Endometrial microvascular endothelial cells (primary cell): ENCODE measurements around the gene SPINT3. TPM values are rescaled to one million over a fixed set of nuclear protein-coding genes. Genes with fewer than 3 reads are reported as not detected.

ENCODE experiments used
- in situ Hi-C: cut with HindIII; loops from 2 replicates; pipeline ENCODE4 v1.10.0; 2017; ENCODE audit warnings: low sequenced_read_pairs, low pct_unique_long_range_greater_than_20kb; ENCODE audit errors: inconsistent ontology term
- total RNA-seq: library from RNA; depleted of rRNA; stranded (reverse); fragments of >200 nt; gene quantifications from one replicate; pipeline ENCODE4 v1.2.3, GENCODE V29; 2015; ENCODE audit errors: inconsistent ontology term

Gene SPINT3
- total RNA-seq, 1 donor from 2014 or later, result not detected

- in situ Hi-C loops, result no loop called here
These were observed 47.6 kb downstream of the SPINT3 start for GRCh38 chr20:45467861-45468260.

DNA sequence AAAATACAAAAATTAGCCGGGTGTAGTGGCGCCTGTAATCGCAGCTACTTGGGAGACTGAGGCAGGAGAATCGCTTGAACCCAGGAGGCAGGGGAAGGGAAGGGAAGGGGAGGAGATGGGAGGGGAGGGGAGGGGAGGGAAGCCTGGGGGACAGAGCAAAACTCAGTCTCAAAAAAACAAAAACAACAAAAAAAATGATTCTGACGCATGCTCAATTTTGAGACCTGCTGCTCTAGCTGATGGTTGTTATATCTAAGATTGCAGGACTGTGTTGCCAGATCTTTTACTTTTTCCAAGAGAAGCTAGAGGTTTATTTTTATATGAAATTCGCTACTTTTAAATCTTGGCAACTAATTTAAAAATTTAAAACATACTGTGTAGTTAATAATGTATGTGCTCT lies 48.2 kb downstream of the SPINT3 start:
- in situ Hi-C loops, result no loop called here

DNA sequence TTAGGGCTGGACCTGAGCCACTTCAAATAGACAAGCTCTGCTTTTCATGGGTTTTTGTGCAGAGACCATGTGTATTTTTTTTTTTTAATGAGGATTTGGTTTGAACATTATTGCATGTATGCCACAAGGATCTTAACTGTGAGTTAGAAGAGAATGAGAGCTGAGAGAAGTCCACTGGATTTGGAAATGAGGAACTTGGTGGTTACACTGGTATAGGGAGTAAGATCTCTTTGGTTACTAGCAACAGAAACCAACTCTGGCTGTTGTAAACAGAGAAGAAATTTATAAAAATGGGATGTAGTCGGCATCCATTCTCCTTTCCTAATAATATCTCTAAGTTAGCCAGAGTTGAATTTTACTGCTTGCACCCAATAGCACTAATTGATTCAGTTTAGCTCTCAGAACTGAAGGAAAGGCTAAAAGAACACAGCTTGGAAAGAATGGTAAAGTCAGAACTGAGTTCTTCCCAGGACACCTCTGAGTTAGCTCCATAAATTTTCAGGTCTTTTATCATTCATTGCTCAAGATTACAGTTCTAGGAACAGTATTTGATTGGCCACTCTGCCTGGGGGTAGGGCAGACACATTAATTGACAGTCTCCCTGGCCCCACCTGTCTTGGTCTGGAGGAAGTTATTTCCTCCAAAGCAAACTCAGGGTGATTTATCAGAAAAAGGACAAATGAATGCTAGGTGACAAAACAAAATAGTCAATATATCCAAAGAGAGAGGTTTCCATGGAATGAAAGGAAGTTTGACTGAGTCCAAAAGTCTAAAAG lies 49.7 kb downstream of the SPINT3 start:
- in situ Hi-C loops, result no loop called here

DNA sequence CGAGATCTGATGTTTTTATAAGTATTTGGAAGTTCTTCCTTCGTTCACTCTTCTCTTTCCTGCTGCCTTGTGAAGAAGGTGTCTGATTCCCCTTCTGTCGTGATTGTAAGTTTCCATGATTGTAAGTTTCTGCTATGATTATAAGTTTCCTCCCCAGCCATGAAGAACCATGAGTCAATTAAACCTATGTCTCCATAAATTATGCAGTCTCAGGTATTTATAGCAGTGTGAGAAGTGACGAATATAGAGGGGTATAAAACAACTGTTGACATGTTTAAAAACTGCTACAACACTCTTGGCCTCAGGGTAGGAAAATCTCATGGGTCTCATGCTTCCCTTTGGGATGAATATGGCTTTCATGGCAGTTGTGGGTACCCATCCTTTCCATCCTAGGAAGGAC lies 51.7 kb downstream of the SPINT3 start:
- in situ Hi-C loops, result no loop called here

GRCh38 chr20:45462711-45463509 lies 52.5 kb downstream of the SPINT3 start:
- in situ Hi-C loops, result no loop called here

Other genes starting within 250 kb of the SPINT3 start
- gene RBPJL, start 208.8 kb downstream of the SPINT3 start, total RNA-seq, result not detected
- gene MATN4, start 207.3 kb downstream of the SPINT3 start, total RNA-seq, result not detected
- 43.6 TPM for gene SDC4, start 167.2 kb downstream of the SPINT3 start, total RNA-seq
- gene SYS1, start 152.5 kb downstream of the SPINT3 start, total RNA-seq, result 35.1 TPM
- not detected for gene TP53TG5, start 137.3 kb downstream of the SPINT3 start, total RNA-seq
- gene DBNDD2, start 107.3 kb downstream of the SPINT3 start, total RNA-seq, result 13.8 TPM
- 84.6 TPM for gene PIGT, start 99.5 kb downstream of the SPINT3 start, total RNA-seq
- not detected for gene WFDC2, start 45.9 kb downstream of the SPINT3 start, total RNA-seq
- not detected for gene WFDC6, start 23.9 kb upstream of the SPINT3 start, total RNA-seq
- not detected for gene EPPIN, start 31.8 kb upstream of the SPINT3 start, total RNA-seq
- gene WFDC8, start 63.7 kb upstream of the SPINT3 start, total RNA-seq, result not detected
- gene WFDC10A, start 114.1 kb upstream of the SPINT3 start, total RNA-seq, result not detected
- gene WFDC9, start 115.7 kb upstream of the SPINT3 start, total RNA-seq, result not detected
- gene WFDC11, start 154.6 kb upstream of the SPINT3 start, total RNA-seq, result not detected
- not detected for gene WFDC13, start 186.4 kb upstream of the SPINT3 start, total RNA-seq
- not detected for gene WFDC10B, start 189.4 kb upstream of the SPINT3 start, total RNA-seq
- not detected for gene SPINT4, start 206.7 kb upstream of the SPINT3 start, total RNA-seq